HG02763 (cell line): Measurements from ENCODE around the gene MTTP.

Source experiments
- ATAC-seq: cut with Tn5 transposase; IDR thresholded peaks from one replicate; pipeline ENCODE4 v1.9.1; 2021; ENCODE audit warnings: mild to moderate bottlenecking, moderate library complexity; ENCODE audit not compliant: unreplicated experiment

The MTTP gene

GRCh38 chr4:99665983-99666382 is 91.4 kb downstream of the MTTP start:
- no peak for ATAC-seq

DNA sequence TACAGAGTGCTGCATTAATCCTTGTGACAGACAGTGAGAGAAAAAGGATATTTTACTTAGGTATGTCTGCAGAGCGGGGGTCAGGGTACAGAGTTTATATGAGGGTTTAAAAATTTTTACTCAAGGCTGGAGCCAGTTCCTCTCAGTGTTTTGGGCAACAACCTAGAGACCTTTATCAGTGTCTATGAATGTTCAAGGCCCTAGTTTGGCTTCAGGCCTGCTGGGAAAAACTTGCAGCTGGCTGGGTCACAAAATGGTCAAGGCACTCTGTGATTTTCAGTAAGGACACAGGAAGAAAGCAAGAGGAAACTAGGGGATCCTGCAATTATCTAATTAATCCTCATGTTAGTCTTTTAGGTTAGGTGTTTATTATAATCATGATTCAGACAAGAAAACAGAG is 93.8 kb downstream of the MTTP start:
- ATAC-seq = no peak

GRCh38 chr4:99669084-99669483 is 94.5 kb downstream of the MTTP start:
- no peak for ATAC-seq

DNA sequence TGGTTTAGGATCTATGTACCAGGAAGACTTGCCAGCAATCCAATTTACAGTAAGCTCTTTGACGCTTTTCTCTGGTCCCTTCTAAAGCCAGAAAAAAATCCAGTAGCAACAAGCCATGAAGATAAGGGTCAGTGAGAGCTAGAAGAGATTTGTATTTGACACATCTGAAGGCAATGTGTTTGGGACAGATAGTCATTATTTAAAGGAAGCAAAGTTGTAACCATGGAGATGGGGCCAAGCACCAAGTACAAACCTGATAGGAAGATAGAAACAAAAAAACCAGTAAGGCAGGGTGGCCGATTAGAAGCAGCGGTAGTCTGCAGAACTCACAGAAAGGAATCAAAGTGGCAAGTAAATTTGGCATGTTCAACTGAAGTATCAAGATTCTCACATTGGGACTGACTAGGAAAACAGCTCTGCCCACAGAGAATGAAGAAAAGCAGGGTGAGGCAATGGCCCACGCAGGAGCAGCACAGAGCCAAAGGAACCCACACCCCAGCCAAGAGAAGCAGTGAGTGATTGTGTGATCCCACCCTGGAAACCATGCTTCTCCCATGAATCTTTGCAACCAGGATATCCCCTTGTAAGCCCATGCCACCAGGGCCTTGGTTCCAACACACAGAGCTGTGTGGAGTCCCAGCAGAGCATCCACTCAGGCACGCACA is 95.9 kb downstream of the MTTP start:
- no peak for ATAC-seq
